ENCODE results near the gene RBM26. TPM values are rescaled to one million over a fixed set of nuclear protein-coding genes. Genes with fewer than 3 reads are reported as not detected.
A peak's percentile ranks its signal among the peaks of the same experiment; 100 is the strongest.

Gene RBM26
- total RNA-seq, 2 donors from 2014 or later = 28.1 to 28.3 TPM

- H3K9me3 ChIP-seq = no peaks in the 10 kb centered on the region
- peak; percentile 57 for TF ChIP-seq CTCF (IDR thresholded peaks at IDR 0.05)
- intact Hi-C loops (cut with DNase I) = loop anchor here (2.0 kb wide), 1 partner anchor 115 kb away; no protein-coding TSS in a partner anchor
- DNase-seq = no peak
- H3K27ac ChIP-seq = no peak overlapping the region
- no peaks in the 10 kb centered on the region for H3K4me1 ChIP-seq
- H3K9ac ChIP-seq (ENCODE audit: low read depth in 2 of 2, low read length in 2 of 2) = no peak overlapping the region
- no peaks in the 10 kb centered on the region for H3K36me3 ChIP-seq
- no peak overlapping the region for H3K4me3 ChIP-seq
- no peaks in the 10 kb centered on the region for H3K27me3 ChIP-seq
These were observed 18.0 kb upstream of the RBM26 start for GRCh38 chr13:79423801-79424642.

GRCh38 chr13:79423340-79423739 is 17.3 kb upstream of the RBM26 start:
- Histone ChIP-seq H3K4me1 (no peaks in the 10 kb centered on the region), H3K36me3 (no peaks in the 10 kb centered on the region), H3K27ac (no peak overlapping the region), H3K27me3 (no peaks in the 10 kb centered on the region), H3K9ac (ENCODE audit: low read depth in 2 of 2, low read length in 2 of 2) (no peak overlapping the region), H3K4me3 (no peak overlapping the region), H3K9me3 (no peaks in the 10 kb centered on the region)
- TF ChIP-seq CTCF (IDR thresholded peaks at IDR 0.05) = no peak
- intact Hi-C loops (cut with DNase I) = loop anchor here (2.0 kb wide), 1 partner anchor 115 kb away; no protein-coding TSS in a partner anchor
- DNase-seq = no peak

GRCh38 chr13:79419365-79419764 is 13.3 kb upstream of the RBM26 start:
- TF ChIP-seq CTCF (IDR thresholded peaks at IDR 0.05) = no peak
- intact Hi-C loops (cut with DNase I) = no loop called here

GRCh38 chr13:79417741-79418140 is 11.7 kb upstream of the RBM26 start:
- no peaks in the 10 kb centered on the region for H3K4me1 ChIP-seq
- H3K4me3 ChIP-seq = no peak overlapping the region
- no peaks in the 10 kb centered on the region for H3K27me3 ChIP-seq
- H3K9me3 ChIP-seq = no peaks in the 10 kb centered on the region
- H3K9ac ChIP-seq (ENCODE audit: low read depth in 2 of 2, low read length in 2 of 2) = no peak overlapping the region
- no peak for TF ChIP-seq CTCF (IDR thresholded peaks at IDR 0.05)
- no peak for DNase-seq
- no peak overlapping the region for H3K27ac ChIP-seq
- H3K36me3 ChIP-seq = no peaks in the 10 kb centered on the region
- intact Hi-C loops (cut with DNase I) = no loop called here

More at GRCh38 chr13:79419365-79419764, 13.3 kb upstream of the RBM26 start:
- Histone ChIP-seq H3K9ac (ENCODE audit: low read depth in 2 of 2, low read length in 2 of 2) (no peak overlapping the region), H3K9me3 (no peaks in the 10 kb centered on the region), H3K36me3 (no peaks in the 10 kb centered on the region), H3K4me1 (no peaks in the 10 kb centered on the region), H3K27ac (no peak overlapping the region), H3K4me3 (no peak overlapping the region), H3K27me3 (no peaks in the 10 kb centered on the region)
- no peak for DNase-seq

- no peak for TF ChIP-seq CTCF (IDR thresholded peaks at IDR 0.05)
- H3K27ac ChIP-seq = no peak overlapping the region
- no peak overlapping the region for H3K4me3 ChIP-seq
- no peaks in the 10 kb centered on the region for H3K9me3 ChIP-seq
- no peaks in the 10 kb centered on the region for H3K27me3 ChIP-seq
- no peak for DNase-seq
- no peak overlapping the region for H3K9ac ChIP-seq (ENCODE audit: low read depth in 2 of 2, low read length in 2 of 2)
- H3K36me3 ChIP-seq = no peaks in the 10 kb centered on the region
- intact Hi-C loops (cut with DNase I) = no loop called here
- H3K4me1 ChIP-seq = no peaks in the 10 kb centered on the region
These were observed 7.5 kb upstream of the RBM26 start for GRCh38 chr13:79413521-79413920.
